ENCODE data around the gene SLC35F3. TPM values are rescaled to one million over a fixed set of nuclear protein-coding genes. Genes with fewer than 3 reads are reported as not detected.
A peak's percentile ranks its signal among the peaks of the same experiment; 100 is the strongest.

Gene SLC35F3
- total RNA-seq, 1 donor from 2014 or later: 0.57 TPM

GRCh38 chr1:234197839-234198238 lies 293.4 kb downstream of the SLC35F3 start:
- no peak overlapping the region for H3K4me2 ChIP-seq (ENCODE audit: low read length)
- no peak overlapping the region for H3K27ac ChIP-seq (ENCODE audit: low read depth, low read length)
- H3K4me3 Mint-ChIP-seq (ENCODE audit: unreplicated experiment): no peak overlapping the region
- FAIRE-seq (no peak), DNase-seq (ENCODE audit: low read depth) (no peak)
- no peaks in the 10 kb centered on the region for H3K27me3 ChIP-seq (ENCODE audit: insufficient read depth, low read length)
- H3K9me3 Mint-ChIP-seq (ENCODE audit: unreplicated experiment): peaks cover 12% of the 10 kb centered on the region
- H3K27ac Mint-ChIP-seq (ENCODE audit: unreplicated experiment): no peak overlapping the region
- TF ChIP-seq CTCF (IDR thresholded peaks at IDR 0.05; ENCODE audit: insufficient read depth, low read depth, low read length): no peak
- no peak for TF ChIP-seq EZH2 (IDR thresholded peaks at IDR 0.05; ENCODE audit: insufficient read depth, low read length)
- peaks cover 4% of the 10 kb centered on the region for H3K27me3 Mint-ChIP-seq (ENCODE audit: low read depth, unreplicated experiment)
- no peaks in the 10 kb centered on the region for H3K36me3 ChIP-seq (ENCODE audit: insufficient read depth, low read length)
- no peaks in the 10 kb centered on the region for H3K36me3 Mint-ChIP-seq (ENCODE audit: low read depth, unreplicated experiment)
- no peak overlapping the region for H3K4me3 ChIP-seq (ENCODE audit: insufficient read depth, low read depth, low read length)
- H3K9ac ChIP-seq (ENCODE audit: low read length): no peak overlapping the region
- H3K9me3 ChIP-seq (ENCODE audit: insufficient read depth, low read depth, low read length): no peaks in the 10 kb centered on the region
- no peaks in the 10 kb centered on the region for H3K79me2 ChIP-seq (ENCODE audit: insufficient read depth, low read length)
- no peaks in the 10 kb centered on the region for H3K4me1 Mint-ChIP-seq (ENCODE audit: low read depth, unreplicated experiment)
- no peaks in the 10 kb centered on the region for H3K4me1 ChIP-seq (ENCODE audit: insufficient read depth, low read length)
- H2AFZ ChIP-seq (ENCODE audit: low read depth, low read length): no peak overlapping the region
- no peaks in the 10 kb centered on the region for H4K20me1 ChIP-seq (ENCODE audit: insufficient read depth, low read length)

DNA sequence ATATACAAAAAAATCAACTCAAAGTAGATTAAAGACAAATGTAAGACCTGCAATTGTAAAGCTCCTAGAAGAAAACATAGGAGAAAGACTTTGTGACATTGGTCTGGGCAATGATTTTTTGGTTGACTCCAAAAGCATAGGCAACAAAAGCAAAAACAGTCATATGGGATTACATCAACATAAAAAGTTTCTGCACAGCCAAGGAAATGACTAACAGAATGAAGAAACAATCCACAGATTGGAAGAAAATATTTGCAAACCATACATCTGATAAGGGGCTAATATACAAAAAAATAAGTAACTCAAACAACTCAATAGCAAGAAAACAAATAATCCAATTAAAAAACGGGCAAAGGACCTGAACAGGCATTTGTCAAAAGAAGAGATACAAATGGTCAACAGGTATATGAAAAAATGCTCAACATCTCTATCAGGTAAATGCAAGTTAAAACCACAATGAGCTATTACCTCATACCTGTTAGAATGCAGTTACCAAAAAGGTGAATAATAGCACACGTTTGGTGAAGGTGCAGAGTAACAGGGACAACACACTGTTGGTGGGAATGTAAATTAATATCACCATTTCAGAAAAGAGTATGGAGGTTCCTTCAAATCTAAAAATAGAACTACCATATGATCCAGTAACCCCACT lies 295.1 kb downstream of the SLC35F3 start:
- Mint-ChIP-seq H3K36me3 (ENCODE audit: low read depth, unreplicated experiment) (no peaks in the 10 kb centered on the region), H3K27me3 (ENCODE audit: low read depth, unreplicated experiment) (peaks cover 3% of the 10 kb centered on the region), H3K4me1 (ENCODE audit: low read depth, unreplicated experiment) (no peaks in the 10 kb centered on the region), H3K4me3 (ENCODE audit: unreplicated experiment) (no peak overlapping the region), H3K27ac (ENCODE audit: unreplicated experiment) (no peak overlapping the region), H3K9me3 (ENCODE audit: unreplicated experiment) (peaks cover 12% of the 10 kb centered on the region)
- Histone ChIP-seq H3K4me3 (ENCODE audit: insufficient read depth, low read depth, low read length) (no peak overlapping the region), H3K36me3 (ENCODE audit: insufficient read depth, low read length) (no peaks in the 10 kb centered on the region), H3K79me2 (ENCODE audit: insufficient read depth, low read length) (no peaks in the 10 kb centered on the region), H4K20me1 (ENCODE audit: insufficient read depth, low read length) (no peaks in the 10 kb centered on the region), H3K27ac (ENCODE audit: low read depth, low read length) (no peak overlapping the region), H3K9ac (ENCODE audit: low read length) (no peak overlapping the region), H3K4me2 (ENCODE audit: low read length) (no peak overlapping the region), H3K27me3 (ENCODE audit: insufficient read depth, low read length) (no peaks in the 10 kb centered on the region), H3K9me3 (ENCODE audit: insufficient read depth, low read depth, low read length) (no peaks in the 10 kb centered on the region), H2AFZ (ENCODE audit: low read depth, low read length) (no peak overlapping the region), H3K4me1 (ENCODE audit: insufficient read depth, low read length) (no peaks in the 10 kb centered on the region)
- DNase-seq (ENCODE audit: low read depth) (peak; percentile 16), FAIRE-seq (no peak)
- TF ChIP-seq EZH2 (IDR thresholded peaks at IDR 0.05; ENCODE audit: insufficient read depth, low read length) (no peak), CTCF (IDR thresholded peaks at IDR 0.05; ENCODE audit: insufficient read depth, low read depth, low read length) (no peak)

GRCh38 chr1:234200566-234200965 lies 296.1 kb downstream of the SLC35F3 start:
- TF ChIP-seq CTCF (IDR thresholded peaks at IDR 0.05; ENCODE audit: insufficient read depth, low read depth, low read length) (no peak), EZH2 (IDR thresholded peaks at IDR 0.05; ENCODE audit: insufficient read depth, low read length) (no peak)
- H3K27ac ChIP-seq (ENCODE audit: low read depth, low read length): no peak overlapping the region
- no peaks in the 10 kb centered on the region for H3K9me3 ChIP-seq (ENCODE audit: insufficient read depth, low read depth, low read length)
- no peaks in the 10 kb centered on the region for H3K79me2 ChIP-seq (ENCODE audit: insufficient read depth, low read length)
- no peaks in the 10 kb centered on the region for H4K20me1 ChIP-seq (ENCODE audit: insufficient read depth, low read length)
- H3K4me2 ChIP-seq (ENCODE audit: low read length): no peak overlapping the region
- Mint-ChIP-seq H3K9me3 (ENCODE audit: unreplicated experiment) (peaks cover 7% of the 10 kb centered on the region), H3K27ac (ENCODE audit: unreplicated experiment) (no peak overlapping the region), H3K4me3 (ENCODE audit: unreplicated experiment) (no peak overlapping the region), H3K4me1 (ENCODE audit: low read depth, unreplicated experiment) (no peaks in the 10 kb centered on the region), H3K36me3 (ENCODE audit: low read depth, unreplicated experiment) (no peaks in the 10 kb centered on the region), H3K27me3 (ENCODE audit: low read depth, unreplicated experiment) (no peaks in the 10 kb centered on the region)
- DNase-seq (ENCODE audit: low read depth) (no peak), FAIRE-seq (no peak)
- no peak overlapping the region for H3K9ac ChIP-seq (ENCODE audit: low read length)
- H3K4me3 ChIP-seq (ENCODE audit: insufficient read depth, low read depth, low read length): no peak overlapping the region
- H3K36me3 ChIP-seq (ENCODE audit: insufficient read depth, low read length): no peaks in the 10 kb centered on the region
- H3K27me3 ChIP-seq (ENCODE audit: insufficient read depth, low read length): no peaks in the 10 kb centered on the region
- H3K4me1 ChIP-seq (ENCODE audit: insufficient read depth, low read length): no peaks in the 10 kb centered on the region
- H2AFZ ChIP-seq (ENCODE audit: low read depth, low read length): no peak overlapping the region

All from astrocyte (in vitro differentiated cells and primary cell).